ENCODE data around the gene DOCK11. TPM values are rescaled to one million over a fixed set of nuclear protein-coding genes. Genes with fewer than 3 reads are reported as not detected.
"Not testable (repeated sequence)": the region's sequence is repeated elsewhere in the genome, so short reads cannot be mapped to it uniquely, and the experiment has no call there.

The DOCK11 gene
- 10 to 100 TPM; 13.6 to 58.2 (median 22.5) TPM for total RNA-seq

DNA sequence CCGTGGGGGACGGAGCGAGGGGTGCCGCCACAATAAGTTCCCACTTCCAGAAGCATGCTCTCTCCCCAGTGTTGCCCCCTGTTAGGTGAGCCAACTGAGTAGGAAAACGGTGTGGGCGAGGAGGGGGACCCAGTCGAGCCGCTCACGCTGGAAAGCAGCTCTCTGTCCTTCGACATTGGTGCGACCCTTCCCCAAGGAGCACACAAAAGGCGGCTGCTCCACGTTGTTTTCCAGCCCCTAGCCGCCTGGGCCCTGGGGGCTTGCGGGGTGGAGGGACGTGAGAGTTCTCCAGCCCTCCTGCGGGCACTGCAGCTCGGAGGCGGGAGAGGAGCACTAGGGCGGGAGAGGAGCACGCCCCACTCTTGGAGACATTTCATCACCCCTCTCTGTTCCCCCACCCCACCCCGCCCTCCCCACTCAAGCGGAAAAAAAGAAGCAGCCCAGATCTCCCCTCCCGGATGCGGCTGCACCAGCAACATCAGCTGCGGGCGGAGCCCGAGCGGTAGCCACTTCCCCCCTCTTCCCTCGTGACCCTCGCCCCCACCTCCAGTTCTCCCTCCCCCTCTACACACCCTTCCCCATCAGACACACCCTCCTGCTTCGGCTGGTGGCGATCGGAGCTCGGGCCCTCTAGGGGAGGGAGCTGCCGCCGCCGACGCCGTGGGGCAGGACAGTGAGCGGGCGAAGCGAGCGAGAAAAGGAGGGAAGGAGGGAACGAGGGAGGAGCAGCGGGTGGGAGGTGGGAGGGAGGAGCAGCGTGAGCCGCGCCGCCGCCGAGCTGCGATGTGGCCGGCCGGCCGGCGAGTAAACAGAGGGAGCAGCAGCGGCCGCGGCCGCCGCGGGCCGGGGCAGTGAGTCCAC lies at the start of gene DOCK11:
DOCK11 (plus strand) TSS at position 755 of the 861 bp plus-strand sequence. CDS start 157 bp downstream, outside the sequence.
- peak within 1 kb of the TSS; percentile 51 to 75 (median 59) for H3K4me3 ChIP-seq
- ATAC-seq (replicated peaks in 6 of 8): peak; percentile 80 to 91 (median 88)
- in situ Hi-C loops (cut with MboI; ENCODE audit: low pct_unique_long_range_greater_than_20kb in 2 of 9, low sequenced_read_pairs in 9 of 9, unreplicated experiment in 9 of 9): loop anchor here in 1 of 9 experiments (25.0 kb wide), 1 partner anchor 92 kb away; no protein-coding TSS in a partner anchor
- peak within 1 kb of the TSS; percentile 73 to 76 for H3K27ac ChIP-seq
- WGBS, 10 experiments: 20 to 43% methylated on average over 2 to 7 of the region's 64 CpGs; no CpG with 5 or more reads in 8 of the 10 experiments
- peaks cover 12 to 20% of the 10 kb centered on the region in 2 donors for H3K4me1 ChIP-seq (replicated peaks in 1 of 2)

- Histone ChIP-seq H3K4me1 (replicated peaks in 1 of 2) (no peaks in the 10 kb centered on the region), H3K4me3 (no peak overlapping the region), H3K27ac (no peak overlapping the region)
- in situ Hi-C loops (cut with MboI; ENCODE audit: low pct_unique_long_range_greater_than_20kb in 2 of 9, low sequenced_read_pairs in 9 of 9, unreplicated experiment in 9 of 9): no loop called here
- ATAC-seq (replicated peaks in 6 of 8): no peak
- WGBS, 10 experiments: 40 to 80% (median 52%) methylated on average over 1 to 2 of the region's 3 CpGs; no CpG with 5 or more reads in 6 of the 10 experiments
These were observed 47.3 kb upstream of the DOCK11 start for GRCh38 chrX:118448273-118448783.

DNA sequence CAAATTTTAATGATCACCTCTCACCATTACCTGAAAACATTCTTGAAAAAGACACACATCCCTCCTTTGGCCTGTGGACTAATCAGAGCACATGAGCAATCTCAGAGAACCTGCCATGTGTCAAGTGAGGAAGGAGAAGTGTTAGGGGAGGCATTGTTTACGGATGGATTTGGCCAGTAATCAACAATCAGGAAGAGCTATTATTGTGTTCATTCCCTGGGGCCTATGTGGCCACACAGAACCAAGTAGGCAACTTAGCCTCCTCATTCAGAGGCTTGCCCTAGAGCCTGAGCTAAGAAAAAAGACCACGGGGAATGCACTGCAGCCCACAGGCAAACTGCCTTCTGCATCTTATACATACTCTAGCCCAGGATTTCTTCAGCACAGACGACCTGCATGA lies 40.6 kb upstream of the DOCK11 start:
- in situ Hi-C loops (cut with MboI; ENCODE audit: low pct_unique_long_range_greater_than_20kb in 2 of 9, low sequenced_read_pairs in 9 of 9, unreplicated experiment in 9 of 9): loop anchor here in 1 of 9 experiments (25.0 kb wide), 1 partner anchor 132 kb away; no protein-coding TSS in a partner anchor
- Histone ChIP-seq H3K27ac (no peak overlapping the region), H3K4me3 (no peak overlapping the region), H3K4me1 (replicated peaks in 1 of 2) (no peaks in the 10 kb centered on the region)
- no peak for ATAC-seq (replicated peaks in 6 of 8)
- 50 to 67% methylated on average over 1 of the region's 3 CpGs; no CpG with 5 or more reads in 8 of the 10 experiments for WGBS, 10 experiments

DNA sequence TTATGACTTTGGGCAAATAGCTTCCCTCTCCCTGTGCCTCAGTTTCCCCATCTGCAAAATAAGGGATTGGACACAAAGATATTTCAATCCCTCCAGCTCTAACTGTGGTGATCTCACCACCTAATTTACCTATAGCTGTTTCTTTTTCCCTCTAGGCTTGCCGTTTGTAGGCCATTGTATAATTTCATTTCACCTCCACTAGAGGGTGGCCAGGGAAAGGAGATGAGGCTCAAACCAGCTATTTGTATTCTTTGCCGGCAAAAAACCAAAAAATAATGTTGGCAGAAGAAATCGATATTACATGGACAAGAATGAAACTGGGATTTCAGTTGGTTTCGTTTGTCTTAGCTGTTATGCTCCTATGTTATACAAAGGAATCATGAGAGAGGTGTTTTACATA lies 36.1 kb upstream of the DOCK11 start:
- H3K4me1 ChIP-seq (replicated peaks in 1 of 2): no peaks in the 10 kb centered on the region
- in situ Hi-C loops (cut with MboI; ENCODE audit: low pct_unique_long_range_greater_than_20kb in 2 of 9, low sequenced_read_pairs in 9 of 9, unreplicated experiment in 9 of 9): loop anchor here in 1 of 9 experiments (25.0 kb wide), 1 partner anchor 128 kb away; no protein-coding TSS in a partner anchor
- 0 to 23% (median 0%) methylated on average over 1 to 4 of the region's 4 CpGs; no CpG with 5 or more reads in 3 of the 10 experiments for WGBS, 10 experiments
- ATAC-seq (replicated peaks in 6 of 8): peak in 6 of 8 experiments; percentile 55 to 81 (median 65)
- H3K27ac ChIP-seq: no peak overlapping the region
- H3K4me3 ChIP-seq: no peak overlapping the region

DNA sequence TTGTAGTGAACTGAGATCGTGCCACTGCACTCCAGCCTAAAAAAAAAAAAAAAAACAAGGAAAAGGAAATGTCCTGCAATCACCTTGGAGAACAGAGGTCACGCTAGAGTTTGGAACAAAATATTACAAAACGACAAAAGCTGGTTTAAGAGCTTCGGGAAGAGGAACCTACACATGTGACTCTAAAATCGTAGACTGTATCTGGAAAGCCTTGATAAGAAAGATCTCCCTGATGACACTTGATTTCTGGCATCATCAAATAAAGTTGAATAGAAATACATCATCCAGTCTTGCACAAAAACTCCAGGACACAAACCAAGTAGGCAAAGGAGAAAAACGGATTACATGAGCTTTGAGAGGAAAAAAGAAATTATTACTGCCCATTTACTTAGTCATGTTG lies 31.1 kb upstream of the DOCK11 start:
- 57 to 87% (median 78%) methylated on average over 3 to 6 of the region's 6 CpGs; no CpG with 5 or more reads in 4 of the 10 experiments for WGBS, 10 experiments
- H3K4me1 ChIP-seq (replicated peaks in 1 of 2): no peaks in the 10 kb centered on the region
- no peak for ATAC-seq (replicated peaks in 6 of 8)
- in situ Hi-C loops (cut with MboI; ENCODE audit: low pct_unique_long_range_greater_than_20kb in 2 of 9, low sequenced_read_pairs in 9 of 9, unreplicated experiment in 9 of 9): loop anchor here in 1 of 9 experiments (25.0 kb wide), 1 partner anchor 123 kb away; no protein-coding TSS in a partner anchor
- no peak overlapping the region for H3K27ac ChIP-seq
- no peak overlapping the region for H3K4me3 ChIP-seq

GRCh38 chrX:118468122-118468521 lies 27.5 kb upstream of the DOCK11 start:
- Histone ChIP-seq H3K4me1 (replicated peaks in 1 of 2) (no peaks in the 10 kb centered on the region), H3K27ac (no peak overlapping the region), H3K4me3 (no peak overlapping the region)
- ATAC-seq (replicated peaks in 6 of 8): no peak
- in situ Hi-C loops (cut with MboI; ENCODE audit: low pct_unique_long_range_greater_than_20kb in 2 of 9, low sequenced_read_pairs in 9 of 9, unreplicated experiment in 9 of 9): loop anchor here in 1 of 9 experiments (25.0 kb wide), 1 partner anchor 119 kb away; no protein-coding TSS in a partner anchor
- 65 to 90% (median 87%) methylated on average over 1 to 5 of the region's 7 CpGs; no CpG with 5 or more reads in 6 of the 10 experiments for WGBS, 10 experiments

DNA sequence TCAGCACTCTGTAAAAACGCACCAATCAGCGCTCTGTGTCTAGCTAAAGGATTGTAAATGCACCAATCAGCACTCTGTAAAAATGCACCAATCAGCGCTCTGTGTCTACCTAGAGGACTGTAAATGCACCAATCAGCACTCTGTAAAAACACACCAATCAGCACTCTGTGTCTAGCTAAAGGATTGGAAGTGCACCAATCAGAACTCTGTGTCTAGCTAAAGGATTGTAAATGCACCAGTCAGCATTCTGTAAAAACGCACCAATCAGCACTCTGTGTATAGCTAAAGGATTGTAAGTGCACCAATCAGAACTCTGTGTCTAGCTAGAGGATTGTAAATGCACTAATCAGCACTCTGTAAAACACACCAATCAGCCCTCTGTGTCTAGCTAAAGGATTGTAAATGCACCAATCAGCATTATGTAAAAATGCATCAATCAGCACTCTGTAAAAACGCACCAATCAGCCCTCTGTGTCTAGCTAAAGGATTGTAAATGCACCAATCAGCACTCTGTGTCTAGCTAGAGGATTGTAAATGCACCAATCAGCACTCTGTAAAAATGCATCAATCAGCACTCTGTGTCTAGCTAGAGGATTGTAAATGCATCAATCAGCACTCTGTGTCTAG lies 24.8 kb upstream of the DOCK11 start:
- not testable (repeated sequence) for H3K4me3 ChIP-seq; ATAC-seq (replicated peaks in 6 of 8); H3K4me1 ChIP-seq (replicated peaks in 1 of 2); H3K27ac ChIP-seq
- in situ Hi-C loops (cut with MboI; ENCODE audit: low pct_unique_long_range_greater_than_20kb in 2 of 9, low sequenced_read_pairs in 9 of 9, unreplicated experiment in 9 of 9): loop anchor here in 1 of 9 experiments (25.0 kb wide), 1 partner anchor 116 kb away; no protein-coding TSS in a partner anchor
- 0 to 58% methylated on average over 1 to 5 of the region's 5 CpGs; no CpG with 5 or more reads in 8 of the 10 experiments for WGBS, 10 experiments

- in situ Hi-C loops (cut with MboI; ENCODE audit: low pct_unique_long_range_greater_than_20kb in 2 of 9, low sequenced_read_pairs in 9 of 9, unreplicated experiment in 9 of 9): loop anchor here in 1 of 9 experiments (25.0 kb wide), 1 partner anchor 113 kb away; no protein-coding TSS in a partner anchor
- Histone ChIP-seq H3K4me1 (replicated peaks in 1 of 2) (no peaks in the 10 kb centered on the region), H3K27ac (no peak overlapping the region), H3K4me3 (no peak overlapping the region)
- no peak for ATAC-seq (replicated peaks in 6 of 8)
- WGBS, 10 experiments: 19 to 100% (median 73%) methylated on average over 1 to 5 of the region's 6 CpGs; no CpG with 5 or more reads in 2 of the 10 experiments
These were observed 21.0 kb upstream of the DOCK11 start for GRCh38 chrX:118474586-118474985.

GRCh38 chrX:118475903-118476302 lies 19.7 kb upstream of the DOCK11 start:
- Histone ChIP-seq H3K4me3 (no peak overlapping the region), H3K27ac (no peak overlapping the region), H3K4me1 (replicated peaks in 1 of 2) (no peaks in the 10 kb centered on the region)
- WGBS, 10 experiments: 23 to 100% (median 80%) methylated on average over 1 to 4 of the region's 4 CpGs; no CpG with 5 or more reads in 5 of the 10 experiments
- no peak for ATAC-seq (replicated peaks in 6 of 8)
- in situ Hi-C loops (cut with MboI; ENCODE audit: low pct_unique_long_range_greater_than_20kb in 2 of 9, low sequenced_read_pairs in 9 of 9, unreplicated experiment in 9 of 9): loop anchor here in 1 of 9 experiments (25.0 kb wide), 1 partner anchor 111 kb away; no protein-coding TSS in a partner anchor

DNA sequence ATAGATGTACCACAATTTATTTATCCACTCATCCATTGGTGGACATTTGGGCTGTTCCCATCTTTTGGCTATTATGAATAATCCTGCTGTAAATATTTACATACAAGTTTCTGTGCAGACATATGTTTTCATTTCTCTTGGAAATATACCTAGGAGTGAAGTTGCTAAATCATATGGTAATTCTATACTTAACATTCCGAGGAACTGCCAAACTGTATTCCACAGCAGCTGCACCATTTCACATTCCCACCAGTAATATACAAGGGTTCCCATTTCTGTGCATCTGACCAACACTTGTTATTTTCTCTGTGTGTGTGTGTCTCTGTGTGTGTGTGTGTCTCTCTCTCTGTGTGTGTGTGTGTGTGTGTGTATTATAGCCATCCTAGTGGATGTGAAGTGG lies 15.4 kb upstream of the DOCK11 start:
- in situ Hi-C loops (cut with MboI; ENCODE audit: low pct_unique_long_range_greater_than_20kb in 2 of 9, low sequenced_read_pairs in 9 of 9, unreplicated experiment in 9 of 9): loop anchor here in 1 of 9 experiments (25.0 kb wide), 1 partner anchor 107 kb away; no protein-coding TSS in a partner anchor
- no peak overlapping the region for H3K27ac ChIP-seq
- no peaks in the 10 kb centered on the region for H3K4me1 ChIP-seq (replicated peaks in 1 of 2)
- 0 to 50% (median 0%) methylated on average over 1 of the region's 1 CpG; no CpG with 5 or more reads in 7 of the 10 experiments for WGBS, 10 experiments
- ATAC-seq (replicated peaks in 6 of 8): peak in 2 of 8 experiments; percentile 56 to 95
- H3K4me3 ChIP-seq: no peak overlapping the region

DNA sequence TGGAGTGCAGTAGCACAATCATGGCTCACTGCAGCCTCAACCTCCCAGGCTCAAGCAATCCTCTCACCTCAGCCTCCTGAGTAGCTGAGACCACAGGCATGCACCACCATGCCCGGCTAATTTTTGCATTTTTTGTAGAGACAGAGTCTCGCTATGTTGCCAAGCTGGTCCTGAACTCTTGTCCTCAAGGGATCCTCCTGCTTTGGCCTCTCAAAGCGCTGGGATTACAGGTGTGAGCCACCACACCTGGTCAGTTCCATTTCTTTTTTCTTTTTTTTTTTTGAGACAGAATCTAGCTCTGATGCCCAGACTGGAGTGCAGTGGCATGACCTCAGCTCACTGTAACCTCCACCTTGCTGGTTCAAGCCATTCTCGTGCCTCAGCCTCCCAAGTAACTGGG lies 13.2 kb upstream of the DOCK11 start:
- WGBS, 10 experiments: 45 to 93% (median 60%) methylated on average over 1 to 2 of the region's 4 CpGs; no CpG with 5 or more reads in 7 of the 10 experiments
- ATAC-seq (replicated peaks in 6 of 8); H3K4me1 ChIP-seq (replicated peaks in 1 of 2); H3K27ac ChIP-seq; H3K4me3 ChIP-seq: not testable (repeated sequence)
- in situ Hi-C loops (cut with MboI; ENCODE audit: low pct_unique_long_range_greater_than_20kb in 2 of 9, low sequenced_read_pairs in 9 of 9, unreplicated experiment in 9 of 9): loop anchor here in 1 of 9 experiments (25.0 kb wide), 1 partner anchor 105 kb away; no protein-coding TSS in a partner anchor

GRCh38 chrX:118484216-118484903 lies 11.3 kb upstream of the DOCK11 start:
- Histone ChIP-seq H3K4me3 (no peak overlapping the region), H3K27ac (no peak overlapping the region), H3K4me1 (replicated peaks in 1 of 2) (no peaks in the 10 kb centered on the region)
- 54 to 100% (median 100%) methylated on average over 1 to 9 of the region's 9 CpGs; no CpG with 5 or more reads in 5 of the 10 experiments for WGBS, 10 experiments
- ATAC-seq (replicated peaks in 6 of 8): no peak
- in situ Hi-C loops (cut with MboI; ENCODE audit: low pct_unique_long_range_greater_than_20kb in 2 of 9, low sequenced_read_pairs in 9 of 9, unreplicated experiment in 9 of 9): loop anchor here in 1 of 9 experiments (25.0 kb wide), 1 partner anchor 103 kb away; no protein-coding TSS in a partner anchor

All from motor neuron (in vitro differentiated cells).